ENCODE data around the gene SLC2A11. TPM values are rescaled to one million over a fixed set of nuclear protein-coding genes. Genes with fewer than 3 reads are reported as not detected.

Gene SLC2A11
- total and polyA plus RNA-seq, 7 donors: 3.7 to 12.7 (median 4.9) TPM

GRCh38 chr22:23889620-23890019, 31.9 kb downstream of the SLC2A11 start:
- ATAC-seq (no peak), DNase-seq (no peak)
- Histone ChIP-seq H3K27me3 (ENCODE audit: insufficient read depth in 3 of 3, low read length in 2 of 3) (no peaks in the 10 kb centered on the region), H3K9me3 (no peaks in the 10 kb centered on the region), H3K27ac (no peak overlapping the region), H3K4me1 (peaks cover 4% of the 10 kb centered on the region), H3K36me3 (ENCODE audit: insufficient read depth in 1 of 2, low read depth in 1 of 2) (peaks cover 0 to 14% of the 10 kb centered on the region in 2 donors), H3K4me3 (no peak overlapping the region)
- intact Hi-C loops (cut with DNase I): no loop called here
- 32 to 61% (median 43%) methylated on average over 5 of the region's 5 CpGs for WGBS, 3 donors
- no peak for TF ChIP-seq CTCF (IDR thresholded peaks at IDR 0.05)

GRCh38 chr22:23891726-23892125, 34.1 kb downstream of the SLC2A11 start:
- peaks cover 9% of the 10 kb centered on the region for H3K4me1 ChIP-seq
- H3K4me3 ChIP-seq: no peak overlapping the region
- H3K36me3 ChIP-seq (ENCODE audit: insufficient read depth in 1 of 2, low read depth in 1 of 2): peaks cover 0 to 15% of the 10 kb centered on the region in 2 donors
- intact Hi-C loops (cut with DNase I): no loop called here
- ATAC-seq: no peak
- TF ChIP-seq CTCF (IDR thresholded peaks at IDR 0.05): no peak
- H3K27ac ChIP-seq: no peak overlapping the region
- no peaks in the 10 kb centered on the region for H3K27me3 ChIP-seq (ENCODE audit: insufficient read depth in 3 of 3, low read length in 2 of 3)
- WGBS, 3 donors: 80 to 88% (median 84%) methylated on average over 7 of the region's 7 CpGs
- DNase-seq: no peak
- H3K9me3 ChIP-seq: no peaks in the 10 kb centered on the region

DNA sequence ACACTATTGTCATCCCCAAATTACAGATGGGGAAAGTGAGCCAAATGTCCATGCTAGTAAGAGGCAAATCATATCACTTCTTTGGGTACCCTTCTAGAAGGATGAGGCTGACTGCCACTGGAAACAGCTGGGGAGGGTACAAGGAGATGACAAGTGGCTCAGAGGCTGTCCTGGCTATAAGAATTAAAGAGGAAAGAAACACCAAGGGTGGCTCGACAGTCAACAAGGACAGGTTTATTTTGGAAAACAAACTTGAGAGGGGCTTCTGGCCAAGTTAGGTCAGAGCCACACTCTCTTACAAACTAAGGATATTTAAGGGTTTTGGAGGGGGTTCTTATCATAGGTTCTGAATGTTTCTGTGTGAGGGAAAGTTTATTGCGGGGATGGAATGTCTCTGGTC, 34.5 kb downstream of the SLC2A11 start:
- intact Hi-C loops (cut with DNase I): no loop called here
- WGBS, 3 donors: 87 to 96% (median 91%) methylated on average over 2 of the region's 2 CpGs
- no peak for TF ChIP-seq CTCF (IDR thresholded peaks at IDR 0.05)
- no peak for ATAC-seq
- H3K27ac ChIP-seq: no peak overlapping the region
- no peak for DNase-seq
- no peaks in the 10 kb centered on the region for H3K27me3 ChIP-seq (ENCODE audit: insufficient read depth in 3 of 3, low read length in 2 of 3)
- peaks cover 9% of the 10 kb centered on the region for H3K4me1 ChIP-seq
- no peak overlapping the region for H3K4me3 ChIP-seq
- H3K9me3 ChIP-seq: no peaks in the 10 kb centered on the region
- peaks cover 0 to 16% of the 10 kb centered on the region in 2 donors for H3K36me3 ChIP-seq (ENCODE audit: insufficient read depth in 1 of 2, low read depth in 1 of 2)

- Histone ChIP-seq H3K9me3 (no peaks in the 10 kb centered on the region), H3K4me1 (peaks cover 9% of the 10 kb centered on the region), H3K4me3 (no peak overlapping the region), H3K36me3 (ENCODE audit: insufficient read depth in 1 of 2, low read depth in 1 of 2) (peaks cover 0 to 15% of the 10 kb centered on the region in 2 donors), H3K27me3 (ENCODE audit: insufficient read depth in 3 of 3, low read length in 2 of 3) (no peaks in the 10 kb centered on the region), H3K27ac (no peak overlapping the region)
- WGBS, 3 donors: 78 to 81% (median 80%) methylated on average over 4 of the region's 4 CpGs
- intact Hi-C loops (cut with DNase I): no loop called here
- DNase-seq (no peak), ATAC-seq (no peak)
- no peak for TF ChIP-seq CTCF (IDR thresholded peaks at IDR 0.05)
Observed at GRCh38 chr22:23892706-23893105, 35.0 kb downstream of the SLC2A11 start.
